Stimulated activated CD4-positive, alpha-beta T cell treated with anti-CD3 and anti-CD28 coated beads, TNF-alpha, amount 100 ng/mL, for 24 hours (primary cell): ENCODE measurements around the gene CDK15.
"Not testable (repeated sequence)": the region's sequence is repeated elsewhere in the genome, so short reads cannot be mapped to it uniquely, and the experiment has no call there.

Experiments
- DNase-seq, 3 experiments: peaks; one replicate each; pipeline ENCODE4 v3.0.0-alpha.2; 2020; ENCODE audit warnings: low read depth in 3 of 3

The CDK15 gene

DNA sequence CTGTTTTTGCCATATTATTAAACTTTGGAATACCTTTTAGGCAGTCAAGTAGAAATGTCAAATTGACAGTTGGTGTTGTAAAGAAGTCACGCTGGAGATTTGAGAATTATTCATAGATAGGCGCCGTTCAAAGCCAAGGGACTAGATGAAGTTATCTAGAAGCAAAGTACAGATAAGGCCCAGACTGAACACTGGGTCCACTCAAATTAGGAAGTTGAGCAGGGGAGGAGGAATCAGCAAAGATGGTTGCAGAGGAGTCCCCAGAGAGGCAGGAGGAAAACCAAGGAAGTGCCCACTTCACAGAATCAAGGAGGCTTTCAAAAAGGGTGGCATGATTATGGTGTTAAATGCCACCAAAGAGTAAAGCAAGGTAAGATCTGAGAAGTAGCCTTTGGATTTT, 16.0 kb upstream of the CDK15 start:
- DNase-seq, result no peak

DNA sequence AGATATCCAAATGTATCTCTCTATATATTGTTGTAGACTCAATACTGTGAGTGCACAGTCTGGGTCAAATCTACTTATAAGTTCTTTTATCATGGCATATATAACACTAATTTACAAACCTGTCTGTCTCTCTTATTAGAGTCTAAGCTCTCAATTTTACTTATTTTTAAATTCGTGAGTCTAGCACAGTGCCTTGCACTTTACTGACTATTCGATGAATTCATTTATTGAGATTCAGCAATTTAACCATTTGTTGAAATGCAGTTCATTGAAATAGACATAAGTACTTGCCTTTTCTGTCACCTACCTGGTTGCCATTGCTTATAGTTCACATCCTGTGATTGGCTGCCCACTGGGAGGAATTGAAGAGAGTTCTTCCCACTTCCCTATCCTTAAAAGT, 15.3 kb upstream of the CDK15 start:
- no peak for DNase-seq

DNA sequence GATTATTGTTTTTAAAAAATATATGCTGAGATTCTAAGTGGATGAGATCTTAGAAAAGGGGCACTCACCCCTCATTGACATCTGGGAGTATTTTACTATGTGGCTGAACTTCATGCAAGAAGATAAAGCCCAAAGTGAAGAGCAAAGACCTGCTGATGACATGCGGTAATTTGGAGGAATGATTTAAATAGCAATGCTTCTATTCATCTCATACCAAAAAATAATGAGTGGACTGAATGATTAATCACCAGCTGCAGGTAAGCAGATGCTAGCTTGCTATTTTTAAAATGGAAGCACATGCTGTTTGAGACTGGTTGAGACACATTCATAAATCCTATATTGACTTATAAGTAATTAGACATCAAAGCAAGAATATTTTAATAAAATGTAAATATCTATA, 12.7 kb upstream of the CDK15 start:
- DNase-seq, result no peak

DNA sequence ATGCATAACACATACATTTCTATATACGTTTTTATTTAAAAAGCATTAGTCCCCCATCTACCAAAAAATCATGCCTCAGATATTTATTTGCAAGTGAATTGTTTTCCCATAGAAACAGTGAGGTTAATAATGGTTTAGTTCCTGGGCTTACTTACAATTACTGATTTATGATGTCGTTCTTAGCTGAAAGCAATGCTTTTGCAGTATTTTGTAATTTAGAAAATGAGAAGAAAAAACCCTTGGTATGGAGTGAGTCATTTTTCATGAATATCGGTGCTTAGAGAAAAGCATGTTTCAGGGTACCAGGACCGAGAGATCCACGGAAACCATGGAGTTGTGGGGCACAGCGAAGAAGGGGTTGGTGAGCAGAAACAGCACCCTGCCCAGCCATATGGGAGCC, 12.0 kb upstream of the CDK15 start:
- DNase-seq, result no peak

DNA sequence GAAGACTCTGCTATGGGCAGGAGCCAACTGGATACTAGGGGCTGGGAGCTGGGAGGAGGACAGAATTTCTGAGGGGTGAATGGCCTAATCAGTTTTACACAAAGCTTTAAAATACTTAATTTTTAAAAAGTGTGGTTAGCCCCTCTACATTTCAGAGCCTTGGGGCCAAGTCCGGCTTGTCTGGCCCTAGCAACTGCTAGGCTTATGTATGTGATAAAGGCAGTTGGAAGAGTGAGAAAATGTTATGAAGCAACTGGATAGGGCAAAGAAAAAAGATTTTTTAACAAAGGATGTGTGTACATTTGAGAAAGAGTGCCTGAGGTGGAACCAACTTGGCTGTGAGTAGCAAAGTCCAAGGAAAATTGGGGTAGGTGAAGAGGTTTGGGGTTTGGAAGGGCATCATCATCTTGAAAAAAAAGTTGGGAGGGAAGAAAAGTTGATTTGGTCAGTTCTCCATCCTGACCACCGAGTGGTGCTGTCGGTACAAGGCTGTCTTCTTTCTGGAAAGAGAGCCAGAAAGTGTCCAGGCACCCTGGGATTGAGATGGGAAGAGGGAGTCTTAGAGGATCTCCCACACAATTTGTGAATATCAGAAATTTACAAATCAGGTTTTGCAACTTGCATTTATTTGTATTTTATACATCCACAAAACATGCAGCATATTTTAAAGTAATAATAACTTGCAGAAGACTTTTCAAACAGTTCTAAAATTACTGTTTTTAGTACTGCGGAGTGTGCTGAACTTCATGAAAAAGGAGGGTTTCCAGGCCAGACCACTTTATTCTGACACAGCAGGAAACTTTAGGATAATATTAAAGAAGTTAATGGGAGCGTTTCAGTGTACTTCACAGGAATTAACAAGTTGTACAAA, 10.5 kb upstream of the CDK15 start:
- DNase-seq, result no peak

DNA sequence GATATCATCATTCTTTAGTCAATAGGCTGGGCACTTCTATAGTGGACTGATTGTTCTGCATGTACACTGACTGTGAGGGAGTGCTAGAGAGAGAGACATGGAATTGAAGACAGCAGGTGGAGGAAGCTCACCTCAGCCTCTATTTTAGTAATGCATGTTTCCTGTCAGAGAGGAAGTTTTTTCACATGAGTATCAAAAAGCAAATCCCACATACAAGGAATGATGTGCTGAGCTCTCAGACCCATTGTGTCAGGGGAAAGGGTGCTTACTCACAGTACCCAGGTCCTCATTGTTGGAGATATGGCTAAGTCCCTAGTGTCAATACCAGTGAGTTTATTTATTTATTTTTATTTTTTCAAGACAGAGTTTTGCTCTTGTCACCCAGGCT, 9.9 kb upstream of the CDK15 start:
- no peak for DNase-seq

DNA sequence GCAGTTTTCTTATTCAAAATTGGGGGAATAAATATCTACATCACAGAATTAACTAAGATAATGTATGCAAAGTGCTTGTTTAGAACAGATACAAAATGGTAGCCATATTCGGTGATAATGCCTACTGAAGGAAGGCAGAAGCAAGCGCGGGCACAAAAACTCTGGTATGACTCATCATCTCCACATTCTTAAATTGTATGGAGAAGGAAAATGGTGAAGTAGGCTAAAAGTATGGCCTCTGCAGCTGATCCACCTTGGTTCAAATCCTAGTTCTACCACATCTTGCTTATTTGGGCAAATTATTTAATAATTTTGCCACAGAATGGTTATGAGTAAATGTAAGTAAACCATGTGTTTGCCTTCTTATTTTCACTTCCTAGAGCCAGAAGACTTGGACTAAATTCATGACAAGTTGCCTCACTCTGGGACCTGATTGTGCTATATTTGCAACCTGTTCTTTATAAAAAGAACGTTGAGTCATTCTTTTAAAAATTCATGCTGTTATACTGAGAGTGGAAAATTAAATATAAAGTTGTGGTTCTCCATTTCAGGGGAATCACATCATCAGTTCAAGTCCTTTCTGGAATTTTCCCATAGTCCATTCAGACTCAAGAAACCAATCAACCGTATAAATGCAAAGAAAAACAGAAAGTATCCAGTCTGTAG, 9.0 kb upstream of the CDK15 start:
- DNase-seq, result no peak

DNA sequence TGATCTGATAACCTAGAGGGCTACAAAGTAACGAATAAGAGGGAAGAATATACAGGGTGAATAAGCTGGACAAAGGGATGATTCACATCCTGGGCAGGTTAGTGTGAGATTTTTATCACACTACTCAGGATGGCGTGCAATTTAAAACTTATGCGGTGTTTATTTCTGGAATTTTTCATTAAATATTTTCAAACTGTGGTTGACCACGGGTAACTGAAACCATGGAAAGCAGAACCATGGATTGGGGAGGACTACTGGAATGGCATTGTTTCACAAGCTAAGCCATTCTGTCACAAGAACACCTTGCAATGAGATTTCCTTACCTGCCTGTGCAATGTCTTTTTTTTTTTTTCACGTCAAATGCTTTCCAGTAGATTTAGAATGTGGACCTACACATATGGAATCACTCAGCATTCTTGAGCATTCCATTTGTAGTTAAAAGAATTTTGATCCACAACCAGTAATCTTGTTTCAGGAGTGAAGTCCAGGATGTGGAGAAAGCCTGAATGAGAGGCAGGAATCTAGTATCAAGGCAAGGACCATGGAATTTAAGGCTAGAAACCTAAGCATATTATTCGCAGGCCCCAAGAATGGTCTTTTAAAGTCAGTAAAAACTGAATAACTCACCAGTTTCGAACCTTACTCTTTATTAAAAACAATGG, 8.0 kb upstream of the CDK15 start:
- no peak for DNase-seq

DNA sequence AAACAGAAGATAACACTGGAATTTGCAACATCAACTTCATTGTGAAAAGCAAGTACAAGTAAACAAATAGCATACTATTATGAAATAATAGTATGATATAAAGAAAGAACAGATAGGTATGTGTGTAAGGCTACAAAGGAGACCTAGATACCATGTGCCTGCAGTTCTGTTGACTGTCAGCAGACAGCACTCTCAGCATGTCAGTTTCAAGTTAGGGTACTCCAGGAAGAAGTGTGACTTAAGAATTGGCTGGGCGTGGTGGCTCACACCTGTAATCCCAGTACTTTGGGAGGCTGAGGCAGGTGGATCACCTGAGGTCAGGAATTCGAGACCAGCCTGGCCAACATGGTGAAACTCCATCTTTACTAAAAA, 7.4 kb upstream of the CDK15 start:
- DNase-seq, result not testable (repeated sequence)

DNA sequence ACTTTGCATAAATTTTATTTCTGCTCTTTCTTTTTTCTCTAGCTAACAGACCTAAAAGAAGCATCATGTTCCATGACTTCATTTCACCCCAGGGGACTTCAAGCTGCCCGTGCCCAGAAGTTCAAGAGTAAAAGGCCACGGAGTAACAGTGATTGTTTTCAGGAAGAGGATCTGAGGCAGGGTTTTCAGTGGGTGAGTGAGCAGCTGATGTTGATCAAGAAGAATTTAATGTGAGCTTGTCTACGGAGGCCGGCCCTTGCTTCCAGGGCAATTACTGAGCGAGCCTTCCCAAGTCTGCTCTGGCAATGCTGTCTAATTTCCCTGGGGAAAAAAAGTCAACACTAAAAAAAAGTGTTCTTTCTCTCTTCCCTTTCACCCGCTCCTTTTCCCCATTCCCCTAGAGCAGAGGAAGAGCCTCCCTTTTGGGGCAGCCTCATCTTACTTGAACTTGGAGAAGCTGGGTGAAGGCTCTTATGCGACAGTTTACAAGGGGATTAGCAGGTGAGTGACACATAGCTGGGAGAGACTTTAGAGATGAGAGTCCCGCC, 1.2 kb downstream of the CDK15 start:
- DNase-seq, result no peak

DNA sequence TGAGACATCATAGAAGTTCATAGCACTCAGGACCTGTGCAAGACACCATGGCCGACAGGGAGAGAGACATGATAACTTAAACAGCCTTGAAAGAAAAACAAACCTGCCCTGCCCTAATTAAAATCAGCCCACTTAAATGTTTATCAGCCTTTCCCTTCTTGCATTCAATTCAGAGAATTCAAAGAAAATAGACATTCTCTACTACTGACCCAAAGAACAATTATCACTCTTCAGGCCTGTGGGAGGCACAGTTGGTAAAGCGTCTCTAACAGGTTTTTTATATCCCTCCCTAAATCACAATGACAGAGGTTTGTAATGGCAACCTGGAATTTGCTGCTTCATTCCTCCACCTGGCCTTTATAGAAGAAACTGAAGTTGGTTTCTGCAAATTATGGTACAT, 1.7 kb downstream of the CDK15 start:
- no peak for DNase-seq

DNA sequence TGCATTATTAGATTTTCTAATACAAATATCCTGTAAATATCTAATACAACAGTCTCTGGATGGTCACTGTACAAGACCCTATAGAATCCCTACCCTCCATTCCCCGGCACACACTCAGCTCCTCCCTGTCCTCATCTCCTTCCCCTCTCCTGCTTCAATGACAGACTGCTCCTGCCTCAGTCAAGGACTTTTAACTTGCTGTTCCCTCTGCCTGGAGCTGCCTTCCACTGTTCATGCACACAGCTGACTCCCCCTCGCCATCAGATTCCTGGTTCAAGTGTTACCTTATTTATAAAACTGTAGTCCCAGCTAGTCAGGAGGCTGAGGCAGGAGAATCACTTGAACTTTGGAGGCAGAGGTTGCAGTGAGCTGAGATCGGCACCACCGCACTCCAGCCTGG, 3.3 kb downstream of the CDK15 start:
- DNase-seq, result no peak

DNA sequence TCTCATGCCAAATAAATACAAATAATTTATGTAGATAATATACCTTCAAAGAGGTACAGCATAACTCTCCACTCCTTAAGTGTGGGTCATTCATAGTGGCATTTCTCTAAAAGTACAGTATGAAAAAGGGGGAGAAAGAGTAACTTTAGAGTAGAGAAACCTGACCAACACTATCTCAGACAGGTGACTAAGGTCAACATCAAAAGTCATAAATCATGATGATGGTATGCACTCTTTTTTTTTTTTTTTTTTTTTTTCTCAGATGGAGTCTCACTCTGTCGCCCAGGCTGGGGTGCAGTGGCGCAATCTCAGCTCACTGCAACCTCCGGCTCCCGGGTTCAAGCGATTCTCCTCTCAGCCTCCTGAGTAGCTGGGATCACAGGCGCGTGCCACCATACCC, 4.3 kb downstream of the CDK15 start:
- not testable (repeated sequence) for DNase-seq

DNA sequence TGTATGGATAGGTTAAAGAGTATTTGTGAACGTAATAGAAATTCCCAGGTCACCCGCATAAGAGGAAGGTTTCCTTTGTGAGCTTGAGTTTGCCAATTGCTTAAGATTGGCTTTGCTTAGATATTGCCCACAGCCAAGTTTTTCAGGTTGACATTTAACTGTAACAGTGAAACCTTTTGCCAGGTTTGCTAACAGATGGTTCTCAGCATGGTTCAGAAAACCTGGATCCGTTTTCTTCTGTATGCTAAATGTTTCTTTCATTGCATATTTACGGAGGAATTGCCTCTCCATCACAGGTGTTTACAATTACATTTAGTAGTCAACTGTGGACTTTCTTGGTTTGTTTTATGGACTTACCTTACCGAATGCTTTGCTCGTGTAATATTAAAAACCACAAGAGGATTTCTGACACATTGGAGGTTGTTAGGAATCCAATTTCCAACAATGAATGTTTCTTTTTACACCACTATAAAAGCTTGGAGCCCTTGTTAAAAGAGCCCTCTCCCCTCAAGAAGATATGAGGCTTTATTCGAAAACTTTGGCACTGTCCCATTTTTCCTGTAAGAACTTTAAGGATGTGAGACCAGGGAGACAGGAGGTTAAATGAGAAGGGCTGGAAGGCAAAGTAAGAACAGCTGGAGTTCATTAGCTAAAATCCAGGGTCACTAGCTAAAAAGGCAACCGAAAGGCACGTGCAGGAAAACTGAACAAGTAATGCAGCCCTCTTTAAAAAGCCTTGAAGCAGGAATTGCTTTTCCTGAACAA, 7.8 kb downstream of the CDK15 start:
- DNase-seq, result no peak

DNA sequence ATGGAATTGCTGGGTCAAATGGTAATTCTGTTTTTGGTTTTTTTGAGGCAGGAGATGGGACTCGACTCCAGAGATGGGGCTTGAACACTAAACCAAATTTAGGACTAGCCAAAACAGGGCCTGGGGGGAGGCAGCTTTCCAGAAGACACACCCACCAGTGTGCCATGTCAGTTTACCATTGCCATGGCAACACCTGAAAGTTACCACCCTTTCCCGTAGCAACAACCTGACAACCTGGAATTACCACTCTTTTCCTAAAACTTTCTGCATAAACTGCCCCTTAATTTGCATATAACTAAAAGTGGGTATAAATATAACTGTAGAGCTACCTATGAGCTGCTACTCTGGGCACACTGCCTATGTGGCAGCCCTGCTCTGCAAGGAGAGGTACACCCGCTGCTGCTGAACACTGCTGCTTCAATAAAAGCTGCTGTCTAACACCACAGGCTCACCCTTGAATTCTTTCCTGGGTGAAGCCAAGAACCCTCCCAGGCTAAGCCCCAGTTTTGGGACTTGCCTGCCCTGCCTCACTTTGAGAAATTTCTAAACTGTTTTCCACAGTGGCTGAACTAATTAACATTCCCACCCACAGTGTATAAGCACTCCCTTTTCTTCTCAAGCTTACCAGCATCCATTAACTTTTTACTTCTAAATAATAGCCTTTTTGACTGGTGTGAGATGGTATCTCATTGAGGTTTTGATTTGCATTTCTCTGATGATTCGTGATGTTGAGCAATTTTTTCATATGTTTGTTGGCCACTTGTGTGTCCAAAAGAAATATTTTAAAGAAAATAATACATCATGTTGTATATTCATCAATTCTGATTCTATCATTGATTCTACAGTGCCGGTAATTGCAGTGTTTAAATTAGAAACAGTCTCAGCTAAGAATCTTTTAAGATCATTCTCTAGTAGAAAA, 10.6 kb downstream of the CDK15 start:
- no peak for DNase-seq

DNA sequence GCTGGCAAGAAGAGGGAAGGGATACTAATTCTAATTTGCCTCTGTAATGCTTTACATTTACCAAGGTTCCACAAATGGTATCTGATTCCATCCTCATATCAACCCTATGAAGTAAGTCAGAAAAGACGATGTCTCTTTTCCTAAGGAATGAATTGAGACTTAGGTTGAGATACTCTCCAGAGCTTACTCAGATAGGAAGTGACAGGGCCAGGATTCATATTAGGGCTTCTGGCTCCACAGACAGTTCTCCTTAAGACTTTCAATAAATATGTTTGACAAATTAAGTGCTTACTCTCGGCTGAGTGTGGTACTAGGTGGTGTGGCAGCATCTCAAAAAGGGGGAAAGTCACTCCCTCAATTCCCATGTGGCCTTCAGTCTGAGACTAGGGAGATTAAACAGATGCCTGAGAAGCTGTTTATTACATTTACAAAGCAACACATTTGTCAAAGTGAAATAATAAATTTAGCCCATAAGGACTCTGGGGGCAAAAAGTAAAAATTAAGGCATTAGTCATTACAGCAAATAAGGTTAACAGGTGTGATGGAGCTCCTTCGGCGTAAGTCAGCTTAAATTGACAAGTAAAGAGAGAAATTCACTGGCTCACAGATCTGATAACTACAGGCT, 14.2 kb downstream of the CDK15 start:
- DNase-seq, result no peak

DNA sequence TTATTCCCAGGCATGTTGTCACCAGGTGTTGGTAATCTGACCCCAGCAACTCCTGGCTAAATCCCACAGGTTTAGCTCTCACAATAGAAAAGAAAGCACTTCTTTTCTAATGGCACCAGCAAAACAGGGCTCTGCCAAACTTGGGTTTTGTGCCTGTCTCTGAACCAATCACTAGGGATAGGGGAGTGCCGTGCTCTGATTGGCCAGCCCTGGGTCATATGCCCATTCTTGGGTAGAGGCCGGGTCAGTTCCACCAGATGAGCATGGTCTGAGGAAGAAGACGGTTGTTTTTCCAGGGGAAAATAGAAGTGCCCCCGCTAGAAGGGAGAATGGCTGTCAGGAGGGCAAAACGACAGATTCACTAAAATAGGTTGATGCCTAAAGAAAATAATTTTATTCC, 14.7 kb downstream of the CDK15 start:
- no peak for DNase-seq

DNA sequence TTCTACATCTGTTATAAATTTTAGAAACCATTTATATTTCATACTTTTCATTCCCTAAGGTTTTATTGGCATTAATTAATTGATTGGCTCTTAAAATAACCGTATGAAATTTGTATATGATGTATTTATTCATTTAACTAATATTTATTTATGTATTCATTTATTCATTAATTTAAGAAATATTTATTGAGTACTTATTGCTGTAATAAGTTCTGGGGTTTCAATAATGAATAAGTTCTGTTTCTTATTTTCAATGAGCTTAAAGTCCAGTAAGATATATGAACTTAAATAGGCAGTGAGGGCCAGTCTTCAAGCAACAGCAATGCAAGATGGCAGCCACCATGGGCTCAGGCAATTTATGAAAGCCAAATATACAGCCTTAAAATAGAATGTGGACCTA, 17.9 kb downstream of the CDK15 start:
- no peak for DNase-seq

DNA sequence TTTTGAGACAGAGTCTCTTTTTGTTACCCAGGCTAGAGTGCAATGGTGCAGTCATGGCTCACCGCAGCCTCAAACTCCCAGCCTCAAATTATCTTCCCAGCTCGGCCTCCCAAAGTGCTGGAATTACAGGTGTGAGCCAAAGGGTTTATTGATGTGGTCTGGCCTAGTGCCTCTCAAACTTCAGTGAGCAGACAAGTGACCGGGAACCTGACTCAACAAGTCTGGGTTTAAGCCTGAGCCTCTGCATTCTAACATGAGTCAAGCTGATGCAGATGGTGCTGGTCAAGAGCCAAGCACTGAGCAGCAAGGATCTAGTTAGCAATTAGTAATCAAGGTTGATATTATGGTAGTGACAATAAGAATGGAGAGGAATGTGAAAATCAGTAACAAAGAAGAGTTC, 21.3 kb downstream of the CDK15 start:
- DNase-seq, result no peak

DNA sequence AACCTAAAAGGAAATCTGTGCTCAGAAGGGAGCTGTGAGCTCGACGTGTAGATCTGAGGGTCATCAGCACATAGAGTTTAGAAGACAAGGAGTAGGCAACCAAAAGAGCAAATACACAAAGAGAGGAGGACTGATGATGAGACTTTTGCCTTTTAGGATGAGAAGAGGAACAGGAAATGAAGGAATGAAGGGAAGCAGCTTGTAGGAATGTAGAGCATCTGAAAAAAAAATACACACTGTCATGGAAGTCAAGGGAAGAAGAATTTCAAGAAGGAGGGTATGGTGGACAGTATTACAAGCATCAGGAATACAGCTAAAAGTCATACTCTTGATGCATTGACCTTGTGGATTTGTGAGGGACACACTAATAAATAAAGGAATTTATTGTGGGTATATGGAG, 21.9 kb downstream of the CDK15 start:
- DNase-seq, result no peak
